Keratinocyte (primary cell): ENCODE data around the gene TAB3. TPM values are rescaled to one million over a fixed set of nuclear protein-coding genes. Genes with fewer than 3 reads are reported as not detected.

Experiments used
- DNase-seq: peaks from one replicate; pipeline ENCODE4 v3.0.0-alpha.2; 2011; ENCODE audit warnings: low read depth, missing footprints, low spot score
- FAIRE-seq: peaks from 2 replicates; lab custom pipeline; 2011; peaks lifted over from hg19 to GRCh38; lab: Jason Lieb, UNC
- H2AFZ ChIP-seq: 2 replicates; pipeline ENCODE4 v1.6.0; 2012; ENCODE audit warnings: low read length, control low read depth, inconsistent platforms; ENCODE audit not compliant: control insufficient read depth
- H3K27ac ChIP-seq: 2 replicates; pipeline ENCODE4 v1.5.1; 2011; ENCODE audit warnings: low read length; ENCODE audit not compliant: control insufficient read depth, insufficient read depth
- H3K27me3 ChIP-seq: 3 replicates; pipeline ENCODE4 v1.6.0; 2011; ENCODE audit warnings: low read length; ENCODE audit not compliant: control insufficient read depth, insufficient read depth; ENCODE audit errors: extremely low read depth
- H3K36me3 ChIP-seq, 2 experiments: 2 replicates in 1 of 2; 3 replicates in 1 of 2; pipeline ENCODE4 v1.5.1; 2011; ENCODE audit warnings: low read length in 2 of 2, mild to moderate bottlenecking in 1 of 2; ENCODE audit not compliant: control insufficient read depth in 2 of 2, insufficient read depth in 2 of 2; ENCODE audit errors: extremely low read depth in 1 of 2
- H3K4me1 ChIP-seq: 3 replicates; pipeline ENCODE4 v1.5.1; 2011; ENCODE audit warnings: low read length; ENCODE audit not compliant: control insufficient read depth, insufficient read depth; ENCODE audit errors: extremely low read depth
- H3K4me2 ChIP-seq: 3 replicates; pipeline ENCODE4 v1.6.0; 2011; ENCODE audit warnings: low read depth, low read length; ENCODE audit not compliant: control insufficient read depth, insufficient read depth; ENCODE audit errors: extremely low read depth
- H3K4me3 ChIP-seq, 3 experiments: fragments of 200-600 bp in 1 of 3; sonication (generic) in 1 of 3; 2 replicates in 2 of 3; 3 replicates in 1 of 3; pipeline ENCODE4 v1.5.1; 2011 to 2016; ENCODE audit warnings: low read length in 3 of 3, mild to moderate bottlenecking in 3 of 3, control low read depth in 2 of 3, inconsistent platforms in 1 of 3, low read depth in 1 of 3, mixed read lengths in 1 of 3, mixed run types in 1 of 3, moderate library complexity in 1 of 3; ENCODE audit not compliant: control insufficient read depth in 2 of 3, insufficient read depth in 2 of 3; ENCODE audit errors: extremely low read depth in 1 of 3
- H3K79me2 ChIP-seq: 2 replicates; pipeline ENCODE4 v1.6.0; 2012; ENCODE audit warnings: low read length; ENCODE audit not compliant: control insufficient read depth, insufficient read depth
- H3K9ac ChIP-seq: 3 replicates; pipeline ENCODE4 v1.6.0; 2011; ENCODE audit warnings: low read length; ENCODE audit not compliant: control insufficient read depth, insufficient read depth; ENCODE audit errors: extremely low read depth
- H3K9me1 ChIP-seq: 3 replicates; pipeline ENCODE4 v1.6.0; 2011; ENCODE audit warnings: low read length; ENCODE audit not compliant: control insufficient read depth, insufficient read depth; ENCODE audit errors: extremely low read depth
- H3K9me3 ChIP-seq: 2 replicates; pipeline ENCODE4 v1.5.1; 2012; ENCODE audit warnings: low read depth, low read length; ENCODE audit not compliant: control insufficient read depth
- H4K20me1 ChIP-seq: 3 replicates; pipeline ENCODE4 v1.6.0; 2011; ENCODE audit warnings: low read length; ENCODE audit not compliant: control insufficient read depth, insufficient read depth; ENCODE audit errors: extremely low read depth
- CTCF ChIP-seq, 3 experiments: IDR thresholded peaks in 1 of 3; conservative IDR thresholded peaks in 1 of 3; optimal IDR thresholded peaks in 1 of 3; 2 replicates in 2 of 3; 3 replicates in 1 of 3; pipeline versions ENCODE3 to v1.5.1; 2011; ENCODE audit warnings: low read length in 3 of 3, mild to moderate bottlenecking in 3 of 3, moderate library complexity in 2 of 3, control low read depth in 1 of 3, inconsistent platforms in 1 of 3; ENCODE audit not compliant: insufficient read depth in 2 of 3; ENCODE audit errors: extremely low read depth in 1 of 3
- EZH2 ChIP-seq: IDR thresholded peaks from one replicate; pipeline ENCODE4 v1.6.1; 2012; ENCODE audit warnings: inconsistent platforms, mild to moderate bottlenecking, low read length, moderate library complexity
- dilution Hi-C: fragments of 300-500 bp; cut with MboI; formaldehyde crosslinking; loops from one replicate; pipeline ENCODE4 v1.7.0; 2020; ENCODE audit warnings: low sequenced_read_pairs; ENCODE audit not compliant: extremely low pct_ligation_motif_present
- polyA plus RNA-seq, 5 experiments: library from polyadenylated mRNA; depleted of rRNA in 3 of 5; stranded (reverse) in 3 of 5; stranded (forward) in 1 of 5; unstranded in 1 of 5; fragments of >200 nt; gene quantifications; 1 replicate in 1 of 5; 2 replicates in 3 of 5; 3 replicates in 1 of 5; pipeline versions ENCODE4 v1.2.1 to v1.2.3, GENCODE V29; 2011 to 2012; ENCODE audit warnings: missing spikeins in 2 of 5, low read depth in 1 of 5, low replicate concordance in 1 of 5

The TAB3 gene
- polyA plus RNA-seq, 1 donor (not counting 4 experiments of a cell fraction or from before 2014, with no cell fraction given) = 25.5 TPM

- Histone ChIP-seq H3K27me3 (no peaks in the 10 kb centered on the region), H3K79me2 (no peaks in the 10 kb centered on the region), H3K9ac (no peak overlapping the region), H3K27ac (no peak overlapping the region), H3K4me3 (no peak overlapping the region), H3K4me2 (no peak overlapping the region), H3K4me1 (no peaks in the 10 kb centered on the region), H3K9me3 (no peaks in the 10 kb centered on the region), H3K9me1 (no peaks in the 10 kb centered on the region), H2AFZ (no peak overlapping the region), H3K36me3 (no peaks in the 10 kb centered on the region), H4K20me1 (no peaks in the 10 kb centered on the region)
- dilution Hi-C loops = no loop called here
- no peak for FAIRE-seq
- TF ChIP-seq CTCF (optimal IDR thresholded peaks at IDR 0.05 in 1 of 3, IDR thresholded peaks at IDR 0.05 in 1 of 3, conservative IDR thresholded peaks at IDR 0.05 in 1 of 3; ENCODE audit: extremely low read depth in 1 of 3, insufficient read depth in 2 of 3, low read length in 3 of 3) = no peak
- TF ChIP-seq EZH2 = no peak
- no peak for DNase-seq
Observed at GRCh38 chrX:30930679-30931078, 41.6 kb upstream of the TAB3 start.

- no peak for TF ChIP-seq CTCF (optimal IDR thresholded peaks at IDR 0.05 in 1 of 3, IDR thresholded peaks at IDR 0.05 in 1 of 3, conservative IDR thresholded peaks at IDR 0.05 in 1 of 3; ENCODE audit: extremely low read depth in 1 of 3, insufficient read depth in 2 of 3, low read length in 3 of 3)
- no peak for TF ChIP-seq EZH2
- Histone ChIP-seq H3K4me2 (no peak overlapping the region), H3K9me3 (no peaks in the 10 kb centered on the region), H3K27me3 (no peaks in the 10 kb centered on the region), H3K9me1 (no peaks in the 10 kb centered on the region), H2AFZ (no peak overlapping the region), H3K4me1 (no peaks in the 10 kb centered on the region), H3K79me2 (no peaks in the 10 kb centered on the region), H3K4me3 (no peak overlapping the region), H3K36me3 (no peaks in the 10 kb centered on the region), H3K9ac (no peak overlapping the region), H4K20me1 (no peaks in the 10 kb centered on the region), H3K27ac (no peak overlapping the region)
- FAIRE-seq = no peak
- DNase-seq = no peak
- dilution Hi-C loops = no loop called here
Observed at GRCh38 chrX:30930143-30930542, 41.1 kb upstream of the TAB3 start.
